Measurements from ENCODE around the gene DCAF8. TPM values are rescaled to one million over a fixed set of nuclear protein-coding genes. Genes with fewer than 3 reads are reported as not detected.

The DCAF8 gene
- polyA plus RNA-seq, 3 donors: 194 to 279 (median 264) TPM

GRCh38 chr1:160177231-160177630 lies 85.1 kb downstream of the DCAF8 start:
- no peak for DNase-seq

DNA sequence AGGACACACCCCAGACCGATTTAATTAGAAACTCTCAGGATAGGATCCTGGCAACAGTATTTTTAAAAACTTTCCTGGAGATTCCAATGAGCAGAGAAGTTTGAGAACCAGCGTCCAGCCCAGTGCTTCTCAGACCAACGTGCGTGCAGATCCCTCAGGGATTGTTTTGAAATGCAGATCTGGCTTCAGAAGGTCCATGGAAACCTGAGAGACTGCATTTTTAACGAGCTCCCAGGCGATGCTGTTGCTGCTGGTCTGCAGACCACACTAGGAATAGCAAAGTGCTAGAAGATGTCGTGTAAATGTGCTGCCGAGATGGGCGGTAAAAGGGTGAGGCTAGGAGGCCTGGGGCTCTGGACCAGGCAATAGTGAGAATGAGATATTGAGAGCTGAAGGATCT lies 90.4 kb downstream of the DCAF8 start:
- no peak for DNase-seq

GRCh38 chr1:160171354-160171753 lies 91.0 kb downstream of the DCAF8 start:
- no peak for DNase-seq

GRCh38 chr1:160169553-160170399 lies 92.6 kb downstream of the DCAF8 start:
- no peak for DNase-seq

GRCh38 chr1:160168609-160169369 lies 93.6 kb downstream of the DCAF8 start:
- no peak for DNase-seq

- no peak for DNase-seq
These were observed 94.3 kb downstream of the DCAF8 start for GRCh38 chr1:160168016-160168415.

- no peak for DNase-seq
These were observed 94.8 kb downstream of the DCAF8 start for GRCh38 chr1:160167580-160167979.

- DNase-seq: no peak
These were observed 95.3 kb downstream of the DCAF8 start for GRCh38 chr1:160167056-160167455.

- no peak for DNase-seq
These were observed 96.0 kb downstream of the DCAF8 start for GRCh38 chr1:160166166-160166868.

Other genes starting within 250 kb of the DCAF8 start
- gene PIGM, start 230.6 kb downstream of the DCAF8 start, polyA plus RNA-seq (ENCODE audit: insufficient read length in 3 of 3): 10 to 100 TPM in 2 of 3 donors, 1 to 10 TPM in 1; 9.6 to 14.0 (median 13.6) TPM
- gene KCNJ10, start 192.4 kb downstream of the DCAF8 start, polyA plus RNA-seq (ENCODE audit: insufficient read length in 3 of 3): 10 to 100 TPM; 20.5 to 24.7 (median 22.3) TPM
- gene KCNJ9, start 181.0 kb downstream of the DCAF8 start, polyA plus RNA-seq (ENCODE audit: insufficient read length in 3 of 3): under 1 TPM; 0.09 to 0.15 (median 0.11) TPM
- gene IGSF8, start 163.9 kb downstream of the DCAF8 start, polyA plus RNA-seq (ENCODE audit: insufficient read length in 3 of 3): 10 to 100 TPM; 35.0 to 40.0 (median 39.6) TPM
- gene ATP1A2, start 146.8 kb downstream of the DCAF8 start, polyA plus RNA-seq (ENCODE audit: insufficient read length in 3 of 3): 1 to 10 TPM; 4.5 to 5.1 (median 5.0) TPM
- under 1 TPM; 0.26 to 0.80 (median 0.30) TPM for gene ATP1A4, start 110.9 kb downstream of the DCAF8 start, polyA plus RNA-seq (ENCODE audit: insufficient read length in 3 of 3)
- under 1 TPM; 0.30 to 0.99 (median 0.81) TPM for gene CASQ1, start 72.0 kb downstream of the DCAF8 start, polyA plus RNA-seq (ENCODE audit: insufficient read length in 3 of 3)
- 100 to 1,000 TPM in 2 of 3 donors, 10 to 100 TPM in 1; 96.6 to 114 (median 107) TPM for gene PEA15, start 57.2 kb downstream of the DCAF8 start, polyA plus RNA-seq (ENCODE audit: insufficient read length in 3 of 3)
- gene PEX19, start 22.6 kb upstream of the DCAF8 start, polyA plus RNA-seq (ENCODE audit: insufficient read length in 3 of 3): 10 to 100 TPM; 82.3 to 86.5 (median 85.6) TPM
- 100 to 1,000 TPM; 146 to 186 (median 160) TPM for gene COPA, start 80.7 kb upstream of the DCAF8 start, polyA plus RNA-seq (ENCODE audit: insufficient read length in 3 of 3)
- 100 to 1,000 TPM; 162 to 167 (median 167) TPM for gene NCSTN, start 80.8 kb upstream of the DCAF8 start, polyA plus RNA-seq (ENCODE audit: insufficient read length in 3 of 3)
- under 1 TPM; 0.10 to 0.26 (median 0.18) TPM for gene NHLH1, start 104.5 kb upstream of the DCAF8 start, polyA plus RNA-seq (ENCODE audit: insufficient read length in 3 of 3)
- gene VANGL2, start 138.0 kb upstream of the DCAF8 start, polyA plus RNA-seq (ENCODE audit: insufficient read length in 3 of 3): 10 to 100 TPM; 33.2 to 39.2 (median 38.4) TPM

Data from renal pelvis (tissue), 4 donors.